Measurements from ENCODE around the gene EIF3D.

GRCh38 chr22:36541831-36542411 is 13.0 kb upstream of the EIF3D start:
- TF ChIP-seq CTCF (IDR thresholded peaks at IDR 0.05) (no peak), POLR2A (IDR thresholded peaks at IDR 0.05) (no peak)
